DMS79 (cell line): Measurements from ENCODE around the gene GORASP1.

Source experiments
- DNase-seq: peaks from one replicate; lab custom pipeline; 2025; lab: John Stamatoyannopoulos, UW

GORASP1 gene

DNA sequence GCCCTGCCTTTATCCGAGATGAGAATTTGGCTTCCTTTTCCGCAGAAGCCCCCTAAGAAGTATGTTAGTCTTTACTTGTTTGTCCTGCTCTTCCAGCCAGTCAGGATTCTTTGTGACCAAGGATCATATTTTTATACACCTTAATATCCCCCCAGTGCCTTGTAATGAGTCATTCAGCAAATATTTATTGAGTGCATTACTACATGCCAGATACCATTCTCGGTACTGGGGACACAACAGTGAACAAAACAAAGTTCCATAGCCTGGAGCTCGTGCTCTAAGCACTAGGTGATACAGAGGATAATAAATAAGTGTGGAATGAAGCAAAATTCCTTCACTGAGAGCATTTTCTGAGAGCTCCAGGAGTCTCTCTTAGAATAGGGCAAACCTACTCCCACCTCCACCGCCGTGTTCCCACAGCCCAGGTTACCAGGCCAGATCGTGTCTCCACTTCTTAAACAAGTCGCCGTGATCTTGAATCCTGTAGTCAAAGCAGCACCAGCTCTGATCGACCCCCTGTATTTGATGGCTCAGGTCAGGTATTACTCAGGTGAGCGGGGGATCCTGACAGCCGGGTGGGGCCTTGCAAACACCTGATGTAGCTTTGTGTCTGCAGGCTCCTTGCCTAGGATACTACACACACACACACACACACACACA lies 18.5 kb upstream of the GORASP1 start:
- DNase-seq: no peak

DNA sequence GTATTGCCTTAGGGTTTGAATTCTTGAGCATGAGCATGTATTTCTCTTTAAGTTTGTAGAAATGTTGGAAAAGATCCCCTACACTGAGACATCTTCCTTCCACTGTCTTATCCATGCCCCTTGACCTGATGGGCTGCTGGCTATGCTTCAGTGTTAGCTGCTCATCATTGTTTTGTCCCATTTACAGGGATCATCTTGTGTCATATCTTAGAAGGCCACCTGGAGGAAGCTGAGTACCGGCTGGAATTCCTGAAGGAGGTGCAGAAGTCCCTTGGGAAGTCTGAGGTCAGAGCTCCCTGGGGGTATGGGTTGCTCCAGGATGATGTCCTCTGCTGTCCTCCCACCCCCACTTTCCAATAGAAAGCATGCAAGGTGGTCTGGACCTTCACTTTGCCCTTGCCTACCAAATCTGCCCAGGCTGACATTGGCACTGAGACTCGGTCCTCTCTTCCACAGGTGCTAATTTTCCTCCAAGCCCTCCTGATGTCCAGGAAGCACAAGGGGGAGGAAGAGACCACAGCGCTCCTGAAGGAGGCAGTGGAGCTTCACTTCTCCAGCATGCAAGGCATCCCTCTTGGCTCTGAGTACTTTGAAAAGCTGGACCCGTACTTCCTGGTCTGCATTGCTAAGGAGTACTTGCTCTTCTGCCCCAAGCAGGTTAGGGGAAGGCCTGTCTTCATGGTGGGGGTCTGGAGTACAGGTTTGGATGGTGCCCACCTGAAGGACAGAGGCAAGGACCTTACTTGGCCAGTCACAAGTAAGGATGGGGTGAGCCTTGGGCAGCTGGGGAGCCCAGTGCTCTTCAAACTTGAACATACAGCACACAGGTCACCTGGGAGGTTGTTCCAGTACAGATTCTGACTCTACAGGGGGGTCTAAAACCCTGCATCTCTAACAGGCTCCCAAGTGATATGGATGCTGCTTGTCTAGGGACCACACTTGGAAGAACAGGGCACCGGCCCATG lies 17.7 kb upstream of the GORASP1 start:
- no peak for DNase-seq

- no peak for DNase-seq
Observed at GRCh38 chr3:39122813-39123212, 15.4 kb upstream of the GORASP1 start.

DNA sequence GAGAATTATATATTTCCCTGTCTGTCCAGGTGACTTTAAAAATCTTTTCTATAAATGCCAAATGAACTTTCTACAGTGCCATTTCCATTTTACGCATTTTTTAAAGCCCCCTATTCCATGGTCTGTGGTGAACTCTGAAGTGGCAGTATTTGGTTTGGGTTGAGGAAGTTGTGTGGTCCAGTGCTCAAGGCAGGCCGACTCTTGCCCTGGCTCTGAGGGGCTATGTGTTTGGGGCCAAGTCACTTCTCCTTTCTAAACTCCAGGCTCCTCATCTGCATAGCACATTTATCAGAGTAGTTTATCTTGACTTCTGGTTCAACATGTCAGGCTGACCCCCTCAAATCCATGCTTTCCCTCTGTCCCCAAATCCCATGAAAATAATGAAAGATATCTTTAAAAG lies 14.2 kb upstream of the GORASP1 start:
- DNase-seq: no peak

DNA sequence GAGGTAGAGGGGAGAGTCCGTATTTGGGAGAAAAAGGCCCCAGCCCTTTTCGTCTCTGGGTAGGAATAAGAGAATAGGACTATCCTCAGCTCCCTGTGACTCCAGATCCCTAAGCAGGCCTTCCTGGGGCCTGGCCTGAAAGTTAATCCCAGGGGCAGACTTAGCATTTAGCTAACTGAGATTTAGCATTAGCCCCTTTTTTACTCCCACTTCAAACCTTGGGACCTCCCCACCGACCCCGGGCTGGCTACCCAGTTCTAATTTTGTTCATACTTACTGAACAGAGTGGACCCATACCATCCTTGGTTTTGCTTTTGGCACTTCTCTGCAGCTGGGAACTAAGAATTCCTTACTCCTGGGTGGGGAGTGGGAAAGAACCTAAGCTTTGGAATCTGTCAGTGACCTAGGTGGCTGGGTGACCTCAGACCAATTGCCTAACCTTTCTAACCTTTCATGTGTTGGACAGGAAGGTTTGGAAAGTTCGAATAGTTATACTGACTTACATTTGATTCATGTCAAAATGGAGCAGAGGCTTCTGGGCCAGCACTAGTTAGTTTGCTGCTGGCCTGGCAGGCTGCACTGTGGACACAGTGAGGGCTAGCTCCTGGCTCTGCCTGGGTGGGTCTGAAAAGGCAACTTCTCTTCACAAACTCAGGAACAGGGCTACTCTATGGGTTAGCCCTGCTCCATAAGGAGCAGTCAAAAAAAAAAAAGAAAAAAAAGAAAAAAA lies 11.7 kb upstream of the GORASP1 start:
- DNase-seq: no peak

DNA sequence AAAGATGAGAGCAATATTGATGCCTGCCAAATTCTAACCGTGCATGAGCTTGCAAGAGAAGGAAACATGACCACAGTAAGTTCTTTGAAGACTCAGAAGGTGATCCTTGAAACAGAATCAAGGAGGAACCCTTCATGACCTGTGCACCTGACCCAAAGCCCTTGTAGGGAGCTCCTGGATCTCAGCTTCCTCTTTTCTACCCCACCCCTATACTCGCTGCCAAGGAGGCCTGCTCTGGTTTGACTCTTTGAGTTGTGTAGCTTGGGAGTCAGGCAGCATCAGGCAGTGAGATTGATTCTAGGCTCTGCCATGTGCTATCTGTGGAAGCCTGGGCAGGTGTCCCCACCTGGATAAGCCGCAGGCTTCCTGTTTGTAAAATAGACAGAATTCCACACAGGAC lies 10.7 kb upstream of the GORASP1 start:
- no peak for DNase-seq

- no peak for DNase-seq
Observed at GRCh38 chr3:39115870-39116269, 8.4 kb upstream of the GORASP1 start.

DNA sequence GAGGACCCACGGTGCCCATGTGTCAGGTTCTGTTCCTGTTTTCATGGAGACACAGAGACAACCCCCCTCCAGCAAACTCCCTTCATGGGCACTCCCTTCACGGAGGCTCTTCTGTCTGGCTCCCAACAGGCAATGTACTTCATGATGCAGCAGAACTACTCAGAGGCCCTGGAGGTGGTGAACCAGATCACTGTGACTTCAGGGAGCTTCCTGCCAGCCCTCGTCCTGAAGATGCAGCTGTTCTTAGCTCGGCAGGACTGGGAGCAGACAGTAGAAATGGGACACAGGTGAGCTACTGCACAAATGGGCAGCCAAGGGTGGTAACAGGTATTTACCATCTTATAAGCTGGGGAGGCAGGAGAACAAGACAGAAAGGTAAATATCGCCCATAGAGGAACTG lies 7.0 kb upstream of the GORASP1 start:
- DNase-seq: no peak

GRCh38 chr3:39113291-39113690 lies 5.9 kb upstream of the GORASP1 start:
- DNase-seq: no peak

DNA sequence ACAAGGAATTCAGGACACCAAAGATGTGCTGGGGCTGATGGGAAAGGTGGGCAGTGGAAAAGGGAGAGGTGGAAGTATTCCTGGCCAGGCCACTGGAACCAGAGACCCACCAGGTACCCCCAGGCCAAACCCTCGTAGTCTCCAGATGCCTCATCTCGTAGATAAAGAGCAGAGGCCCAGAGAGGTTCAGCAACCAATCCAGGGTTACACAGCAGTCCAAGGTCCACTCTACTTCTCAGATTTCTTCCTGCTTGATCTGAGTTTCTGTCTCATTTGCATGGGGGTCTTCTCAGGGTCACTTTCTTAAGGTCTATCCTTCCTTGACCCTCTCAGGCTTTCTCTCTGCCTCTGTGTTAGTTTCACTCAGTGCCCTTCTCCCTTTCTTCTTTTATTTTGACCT lies 5.1 kb upstream of the GORASP1 start:
- DNase-seq: no peak

DNA sequence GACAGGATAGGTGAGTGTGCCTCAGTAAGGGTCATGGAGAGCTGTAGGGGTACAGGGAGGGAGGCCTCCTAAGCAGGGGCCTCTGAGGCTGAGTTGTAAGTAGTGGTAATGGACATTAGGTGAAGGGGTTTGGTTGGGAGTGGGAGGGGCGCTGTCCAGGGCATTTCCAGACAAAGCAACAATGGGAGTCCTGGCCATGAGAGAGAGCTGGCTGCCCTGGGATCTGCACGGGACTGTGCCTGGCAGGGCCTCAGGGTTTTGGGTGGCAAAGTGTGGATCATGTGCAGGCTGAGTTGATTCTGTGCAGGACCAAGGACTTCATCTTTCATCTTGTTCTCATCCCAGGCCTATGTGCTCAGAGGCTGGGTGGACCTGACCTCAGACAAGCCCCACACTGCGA lies 4.7 kb upstream of the GORASP1 start:
- DNase-seq: no peak

- DNase-seq: no peak
Observed at GRCh38 chr3:39110041-39110639, 2.7 kb upstream of the GORASP1 start.

DNA sequence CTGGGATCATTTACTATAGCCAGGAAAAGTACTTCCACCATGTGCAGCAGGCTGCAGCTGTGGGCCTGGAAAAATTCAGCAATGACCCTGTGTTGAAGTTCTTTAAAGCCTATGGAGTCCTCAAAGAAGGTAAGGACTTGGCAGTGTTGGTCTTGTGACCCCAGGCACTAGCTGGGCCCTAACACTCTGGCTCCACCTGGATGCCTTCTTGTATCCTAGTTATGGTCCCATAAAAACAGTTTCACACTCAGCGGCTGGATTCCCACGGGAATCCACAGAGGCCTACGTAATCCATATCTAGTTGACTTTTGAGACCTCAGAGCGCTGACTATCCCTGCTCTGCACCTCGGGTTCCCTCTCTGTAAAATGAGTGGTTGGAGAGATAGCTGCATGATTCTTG lies 1.7 kb upstream of the GORASP1 start:
- no peak for DNase-seq

GRCh38 chr3:39108200-39108710 lies 828 bp upstream of the GORASP1 start:
- DNase-seq: no peak

DNA sequence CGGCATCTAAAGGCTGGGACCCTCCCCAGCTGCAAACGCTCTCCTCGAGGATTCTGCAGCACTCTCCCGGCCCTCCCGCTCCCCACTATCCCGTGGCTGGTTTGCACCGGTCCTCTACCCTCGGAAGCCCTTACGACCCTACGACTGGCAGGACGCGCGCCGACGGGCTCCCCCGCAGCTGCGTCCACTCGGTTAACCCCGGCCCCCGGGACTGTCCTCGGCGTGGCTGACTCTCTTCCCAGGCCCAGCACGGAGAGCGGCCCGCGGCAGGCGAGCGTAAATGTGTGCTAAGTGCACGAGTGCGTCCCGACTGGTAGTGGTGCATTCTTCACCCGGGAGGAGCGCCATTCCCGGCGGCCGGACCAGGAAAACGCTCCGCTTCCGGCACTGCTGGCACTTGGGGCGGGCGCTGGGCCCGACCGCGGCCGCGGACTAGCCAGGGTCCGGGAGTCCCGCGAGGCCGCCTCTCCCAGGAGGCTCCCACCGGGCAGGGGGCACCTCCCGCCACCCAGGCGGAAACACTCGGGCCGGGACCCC lies 508 bp downstream of the GORASP1 start:
- no peak for DNase-seq

DNA sequence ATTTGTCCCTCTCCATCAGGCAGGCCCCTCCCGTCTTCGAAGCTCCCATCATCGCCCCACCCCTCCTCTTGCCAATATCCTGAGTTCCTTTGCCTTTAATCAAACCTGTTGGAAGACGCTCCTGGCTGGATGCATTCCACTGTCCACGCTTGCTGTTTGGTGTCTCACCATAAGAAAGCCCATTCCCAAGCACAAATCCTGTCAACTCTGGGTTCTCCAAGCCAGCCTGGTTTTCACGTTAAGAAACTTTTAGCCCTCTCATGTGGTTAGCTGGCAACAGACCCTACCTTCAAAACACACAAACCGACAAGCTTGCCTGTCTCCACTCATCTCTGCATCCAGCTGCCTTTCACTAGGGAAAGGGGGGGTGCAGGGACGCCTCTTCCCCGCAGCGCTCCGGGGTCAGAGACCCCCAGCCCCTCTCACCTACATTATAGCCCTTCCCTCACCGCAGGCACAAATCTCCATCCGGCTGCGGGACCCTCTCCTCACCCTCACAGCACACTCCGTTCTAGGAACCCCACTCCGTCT lies 1.1 kb downstream of the GORASP1 start:
- no peak for DNase-seq

GRCh38 chr3:39105687-39106063 lies 1.8 kb downstream of the GORASP1 start:
- DNase-seq: no peak

GRCh38 chr3:39104961-39105686 lies 2.3 kb downstream of the GORASP1 start:
- no peak for DNase-seq

DNA sequence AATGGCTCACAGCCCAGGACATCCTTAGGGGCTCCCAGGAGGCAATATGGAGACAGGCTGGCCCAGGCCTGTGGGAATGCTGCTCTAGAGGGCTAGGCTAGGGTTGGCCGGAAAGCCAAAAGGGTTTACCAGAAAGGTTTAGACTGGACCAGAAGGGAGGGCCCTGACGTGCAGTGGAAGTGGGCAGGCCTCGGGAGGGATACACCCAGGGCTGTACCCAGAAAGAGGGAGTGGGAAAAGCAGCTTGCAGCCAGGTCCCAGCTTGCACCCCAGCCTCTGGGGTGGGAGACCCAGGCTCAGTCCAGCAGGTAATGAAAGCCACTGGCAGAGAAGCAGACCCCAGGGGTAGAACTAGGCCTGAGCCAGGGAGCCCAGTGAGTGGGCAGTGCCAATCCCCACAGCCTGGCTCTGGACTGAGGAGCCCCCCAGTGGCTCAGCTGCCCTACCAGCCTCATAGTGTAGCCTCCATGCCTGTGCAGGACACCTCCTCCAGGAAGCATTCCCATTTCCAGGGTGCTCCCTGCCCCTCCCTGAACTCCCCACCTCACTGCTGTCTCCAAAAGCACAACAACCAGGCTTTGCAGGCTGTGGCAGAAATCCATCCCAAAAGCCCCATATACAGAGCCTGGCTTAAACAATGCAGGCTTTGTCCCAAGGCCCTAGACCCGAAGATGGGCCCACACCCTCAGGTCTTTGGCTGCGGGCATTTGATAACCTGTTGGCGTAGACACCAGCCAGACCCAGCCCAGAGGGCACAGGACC lies 3.5 kb downstream of the GORASP1 start:
- DNase-seq: no peak

- no peak for DNase-seq
Observed at GRCh38 chr3:39103324-39103693, 4.1 kb downstream of the GORASP1 start.
